BE2C (cell line): ENCODE data around the gene TCL1A.

Experiments
- DNase-seq: peaks from one replicate; pipeline ENCODE4 v3.0.0-alpha.2; 2020
- H3K27me3 ChIP-seq: fragments of 250-450 bp; sonication (Bioruptor Pico); 2 replicates; pipeline ENCODE4 v1.5.1; 2020; ENCODE audit warnings: mild to moderate bottlenecking
- H3K36me3 ChIP-seq: fragments of 250-450 bp; sonication (Bioruptor Pico); 2 replicates; pipeline ENCODE4 v1.5.1; 2020; ENCODE audit warnings: mild to moderate bottlenecking
- H3K4me1 ChIP-seq: fragments of 250-450 bp; sonication (Bioruptor Pico); 2 replicates; pipeline ENCODE4 v1.5.1; 2020
- H3K4me3 ChIP-seq: 2 replicates; pipeline ENCODE4 v1.5.1; 2011; ENCODE audit warnings: low read depth, low read length
- H3K9me3 ChIP-seq: fragments of 250-450 bp; sonication (Bioruptor Pico); 2 replicates; pipeline ENCODE4 v1.5.1; 2020
- TF ChIP-seq, protein P1 (sequence below): IDR thresholded peaks from 2 replicates; pipeline ENCODE4 v1.5.1; 2012; ENCODE audit warnings: mild to moderate bottlenecking, low read depth, low read length

The TCL1A gene

DNA sequence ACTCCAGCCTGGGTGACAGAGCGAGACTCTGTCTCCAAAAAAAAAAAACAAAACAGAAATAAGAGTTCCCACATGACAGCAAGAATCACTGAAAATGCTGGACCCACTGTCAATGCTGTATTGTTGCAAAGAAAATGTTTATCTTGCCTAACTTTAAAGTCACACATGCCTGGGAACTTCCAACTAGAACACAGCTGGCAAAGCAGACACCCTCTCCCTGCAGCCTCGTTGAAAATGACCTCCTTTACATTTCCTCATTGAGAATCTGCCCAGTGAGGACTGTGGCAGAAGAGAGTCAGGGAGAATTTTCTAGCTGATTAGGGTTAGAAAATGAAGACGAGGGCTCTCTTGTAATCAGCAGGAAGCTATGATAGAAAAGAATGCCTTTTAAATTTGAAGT lies 42.8 kb upstream of the TCL1A start:
- no peaks in the 10 kb centered on the region for H3K36me3 ChIP-seq
- H3K27me3 ChIP-seq: 0 out of 2 replicates have a peak, but pooled peaks cover 4% of the 10 kb centered on the region
- H3K4me1 ChIP-seq: no peaks in the 10 kb centered on the region
- no peak overlapping the region for H3K4me3 ChIP-seq
- DNase-seq: no peak
- TF ChIP-seq, protein P1, sequence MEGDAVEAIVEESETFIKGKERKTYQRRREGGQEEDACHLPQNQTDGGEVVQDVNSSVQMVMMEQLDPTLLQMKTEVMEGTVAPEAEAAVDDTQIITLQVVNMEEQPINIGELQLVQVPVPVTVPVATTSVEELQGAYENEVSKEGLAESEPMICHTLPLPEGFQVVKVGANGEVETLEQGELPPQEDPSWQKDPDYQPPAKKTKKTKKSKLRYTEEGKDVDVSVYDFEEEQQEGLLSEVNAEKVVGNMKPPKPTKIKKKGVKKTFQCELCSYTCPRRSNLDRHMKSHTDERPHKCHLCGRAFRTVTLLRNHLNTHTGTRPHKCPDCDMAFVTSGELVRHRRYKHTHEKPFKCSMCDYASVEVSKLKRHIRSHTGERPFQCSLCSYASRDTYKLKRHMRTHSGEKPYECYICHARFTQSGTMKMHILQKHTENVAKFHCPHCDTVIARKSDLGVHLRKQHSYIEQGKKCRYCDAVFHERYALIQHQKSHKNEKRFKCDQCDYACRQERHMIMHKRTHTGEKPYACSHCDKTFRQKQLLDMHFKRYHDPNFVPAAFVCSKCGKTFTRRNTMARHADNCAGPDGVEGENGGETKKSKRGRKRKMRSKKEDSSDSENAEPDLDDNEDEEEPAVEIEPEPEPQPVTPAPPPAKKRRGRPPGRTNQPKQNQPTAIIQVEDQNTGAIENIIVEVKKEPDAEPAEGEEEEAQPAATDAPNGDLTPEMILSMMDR: no peak
- no peaks in the 10 kb centered on the region for H3K9me3 ChIP-seq

DNA sequence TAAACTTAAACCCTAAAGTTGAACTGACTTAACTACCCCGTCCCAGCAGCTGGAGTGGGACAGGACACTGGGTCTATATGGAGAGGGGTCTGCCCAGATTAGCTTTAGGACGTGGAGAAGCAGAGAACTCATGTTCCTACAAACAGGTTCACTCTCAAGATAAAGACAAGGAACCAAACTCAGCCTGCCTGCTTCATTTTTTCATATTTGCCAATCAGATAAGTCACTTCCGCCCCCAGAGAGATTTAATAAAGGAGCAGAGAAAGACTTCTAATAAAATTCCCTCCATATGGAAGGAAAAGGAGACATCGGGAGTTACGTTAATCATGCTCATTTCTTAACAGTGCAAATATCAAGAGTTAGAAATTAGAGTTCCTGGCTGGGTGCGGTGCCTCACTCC lies 42.2 kb upstream of the TCL1A start:
- Histone ChIP-seq H3K4me1 (no peaks in the 10 kb centered on the region), H3K27me3 (no peaks in the 10 kb centered on the region)
- TF ChIP-seq, protein P1: no peak

DNA sequence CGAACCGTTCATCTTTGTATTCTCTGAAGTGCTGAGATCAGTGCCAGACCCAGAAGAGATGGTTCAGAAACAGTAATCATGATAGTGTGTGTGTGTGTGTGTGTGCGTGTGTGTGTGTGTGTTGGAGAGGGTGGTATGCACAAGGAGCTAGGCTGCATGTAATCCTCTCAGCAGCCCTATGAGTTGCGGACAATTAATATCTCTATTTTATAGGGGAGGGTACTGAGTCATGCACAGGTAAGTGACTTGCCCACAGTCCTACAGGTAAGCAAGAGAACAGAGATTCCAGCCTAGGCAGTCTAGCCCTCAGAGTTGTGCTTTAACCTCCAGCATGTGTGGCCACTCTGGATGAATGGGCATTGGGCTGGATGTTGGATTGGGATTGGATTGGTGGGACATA lies 27.9 kb upstream of the TCL1A start:
- no peaks in the 10 kb centered on the region for H3K4me1 ChIP-seq
- DNase-seq: no peak
- TF ChIP-seq, protein P1: no peak
- H3K36me3 ChIP-seq: no peaks in the 10 kb centered on the region
- H3K4me3 ChIP-seq: no peak overlapping the region
- no peaks in the 10 kb centered on the region for H3K9me3 ChIP-seq
- H3K27me3 ChIP-seq: no peaks in the 10 kb centered on the region

More for the DNA sequence above, 42.2 kb upstream of the TCL1A start:
- Histone ChIP-seq H3K9me3 (no peaks in the 10 kb centered on the region), H3K36me3 (no peaks in the 10 kb centered on the region), H3K4me3 (no peak overlapping the region)
- DNase-seq: no peak

DNA sequence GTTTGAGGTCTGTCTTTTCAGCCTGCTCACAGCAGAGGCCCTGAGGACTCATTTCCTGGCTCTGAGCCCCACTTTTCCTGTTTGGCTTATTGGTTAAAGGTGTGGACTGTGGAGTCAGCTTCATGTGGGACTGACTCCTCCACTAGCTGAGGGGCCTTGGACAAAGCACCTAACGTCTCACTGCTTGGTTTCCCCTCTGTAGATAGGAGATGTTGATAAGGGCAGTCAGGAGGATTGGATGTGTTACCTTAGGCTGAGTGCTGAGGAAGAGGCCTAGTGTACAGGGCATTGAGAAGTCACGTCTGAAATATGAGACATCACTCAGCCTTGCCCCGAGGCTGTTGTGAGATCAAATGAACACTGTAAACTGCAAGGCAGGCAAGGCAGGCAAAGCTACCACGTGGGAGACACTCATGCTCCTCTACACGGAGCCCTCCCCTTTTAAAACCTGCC lies 27.1 kb upstream of the TCL1A start:
- DNase-seq: no peak
- Histone ChIP-seq H3K4me1 (no peaks in the 10 kb centered on the region), H3K9me3 (no peaks in the 10 kb centered on the region), H3K36me3 (no peaks in the 10 kb centered on the region), H3K4me3 (no peak overlapping the region), H3K27me3 (no peaks in the 10 kb centered on the region)
- TF ChIP-seq, protein P1: no peak

DNA sequence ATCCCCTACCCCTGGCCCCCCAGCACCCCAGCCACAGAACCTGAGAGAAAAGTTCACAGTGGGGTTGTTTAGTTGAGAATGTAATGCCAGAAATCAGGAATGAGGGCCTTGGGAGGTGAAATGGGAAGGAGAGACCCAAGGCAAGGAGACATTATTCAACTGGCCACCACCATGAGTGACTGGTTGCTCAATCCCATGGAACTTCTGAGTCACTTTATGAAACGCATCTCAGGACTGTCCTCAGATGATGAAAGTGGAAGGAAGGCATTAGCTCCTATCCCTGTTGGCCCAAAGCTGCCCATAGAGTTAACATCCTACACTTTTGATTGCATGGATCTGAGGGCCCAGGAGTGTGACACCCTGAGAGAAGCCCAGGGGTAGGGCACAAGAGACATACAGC lies 25.4 kb upstream of the TCL1A start:
- Histone ChIP-seq H3K36me3 (no peaks in the 10 kb centered on the region), H3K9me3 (no peaks in the 10 kb centered on the region), H3K4me1 (no peaks in the 10 kb centered on the region), H3K27me3 (no peaks in the 10 kb centered on the region), H3K4me3 (no peak overlapping the region)
- DNase-seq: no peak
- TF ChIP-seq, protein P1: no peak

DNA sequence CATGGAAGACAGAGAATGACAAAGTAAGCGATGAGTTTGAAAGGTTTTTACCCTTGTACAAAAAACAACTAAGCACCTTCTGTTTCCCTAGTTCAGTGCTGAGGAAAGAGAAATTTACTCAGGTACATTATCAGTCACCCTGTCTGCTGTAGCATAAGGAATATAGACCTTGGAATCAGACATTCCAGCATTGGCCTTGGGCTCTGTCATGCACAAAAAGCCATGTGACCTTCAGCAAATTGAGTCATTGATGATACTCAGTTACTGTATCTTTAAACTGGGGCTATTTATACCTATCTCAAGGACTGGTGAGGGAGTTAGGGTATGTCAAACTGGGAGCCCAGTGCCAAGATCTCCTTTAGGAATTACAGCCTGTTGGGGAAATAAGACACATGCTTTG lies 19.3 kb upstream of the TCL1A start:
- Histone ChIP-seq H3K4me3 (no peak overlapping the region), H3K4me1 (no peaks in the 10 kb centered on the region), H3K9me3 (no peaks in the 10 kb centered on the region), H3K27me3 (peaks cover 9% of the 10 kb centered on the region), H3K36me3 (no peaks in the 10 kb centered on the region)
- TF ChIP-seq, protein P1: no peak
- DNase-seq: no peak
